Measurements from ENCODE around the gene C9orf152.

C9orf152 gene

DNA sequence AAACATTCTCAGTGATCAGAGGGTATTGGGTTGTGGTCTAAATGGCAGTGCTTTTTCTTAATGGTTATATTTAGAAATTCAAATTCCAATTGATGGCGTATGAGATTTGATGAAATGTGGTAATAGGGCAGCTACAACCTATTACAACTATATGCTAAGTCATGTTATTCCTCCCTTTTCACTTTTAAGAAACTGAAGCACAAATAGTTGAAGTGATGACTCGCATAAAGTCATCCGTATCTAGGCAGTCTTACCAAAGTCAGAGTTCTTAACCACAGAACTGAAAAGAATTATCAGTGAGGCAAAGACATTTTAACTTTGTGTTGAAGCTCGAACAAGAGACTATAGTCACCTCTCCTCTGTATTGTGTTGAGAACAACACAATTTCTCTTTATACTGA, 28.2 kb downstream of the C9orf152 start:
- DNase-seq, result no peak

GRCh38 chr9:110178281-110178680, 29.7 kb downstream of the C9orf152 start:
- no peak for DNase-seq

DNA sequence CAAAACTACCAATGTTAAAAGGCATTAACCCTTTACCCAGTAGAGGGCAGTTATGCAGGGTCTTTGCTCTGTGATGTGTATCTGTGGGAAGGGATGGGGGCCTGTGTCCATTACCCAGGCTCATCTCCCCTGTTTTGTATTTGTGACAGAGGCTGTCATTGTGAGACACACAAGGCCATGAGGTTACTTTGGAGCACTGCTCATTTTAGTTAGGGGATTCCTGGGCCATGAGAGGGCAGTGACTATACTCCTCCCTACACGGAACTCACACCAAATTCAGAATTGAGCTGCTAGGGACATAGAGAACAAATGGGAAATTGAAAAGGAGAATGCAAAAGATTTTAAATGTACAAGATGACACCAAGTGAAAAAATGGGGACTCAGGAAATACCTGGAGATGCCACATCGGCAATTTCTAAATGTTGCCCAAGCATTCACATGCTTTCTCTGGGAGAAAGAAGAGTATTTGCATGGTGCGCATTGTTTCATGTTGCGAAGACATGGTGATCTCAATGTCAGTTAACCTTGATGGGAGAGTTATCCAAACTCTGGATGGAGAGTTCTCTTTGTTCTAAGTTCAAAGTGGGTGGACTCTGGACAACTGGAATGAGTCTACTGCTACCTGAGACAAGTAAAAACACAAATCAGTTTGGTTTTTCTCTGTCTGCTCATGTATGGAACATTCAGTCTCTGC, 32.5 kb downstream of the C9orf152 start:
- no peak for DNase-seq

- DNase-seq, result no peak
Observed at GRCh38 chr9:110173322-110173642, 34.7 kb downstream of the C9orf152 start.

GRCh38 chr9:110170357-110171257, 37.4 kb downstream of the C9orf152 start:
- DNase-seq, result no peak

- no peak for DNase-seq
Observed at GRCh38 chr9:110168486-110168885, 39.5 kb downstream of the C9orf152 start.

GRCh38 chr9:110161940-110162339, 46.0 kb downstream of the C9orf152 start:
- DNase-seq, result no peak

GRCh38 chr9:110160685-110161084, 47.3 kb downstream of the C9orf152 start:
- no peak for DNase-seq

- DNase-seq, result no peak
Observed at GRCh38 chr9:110160123-110160522, 47.8 kb downstream of the C9orf152 start.

DNA sequence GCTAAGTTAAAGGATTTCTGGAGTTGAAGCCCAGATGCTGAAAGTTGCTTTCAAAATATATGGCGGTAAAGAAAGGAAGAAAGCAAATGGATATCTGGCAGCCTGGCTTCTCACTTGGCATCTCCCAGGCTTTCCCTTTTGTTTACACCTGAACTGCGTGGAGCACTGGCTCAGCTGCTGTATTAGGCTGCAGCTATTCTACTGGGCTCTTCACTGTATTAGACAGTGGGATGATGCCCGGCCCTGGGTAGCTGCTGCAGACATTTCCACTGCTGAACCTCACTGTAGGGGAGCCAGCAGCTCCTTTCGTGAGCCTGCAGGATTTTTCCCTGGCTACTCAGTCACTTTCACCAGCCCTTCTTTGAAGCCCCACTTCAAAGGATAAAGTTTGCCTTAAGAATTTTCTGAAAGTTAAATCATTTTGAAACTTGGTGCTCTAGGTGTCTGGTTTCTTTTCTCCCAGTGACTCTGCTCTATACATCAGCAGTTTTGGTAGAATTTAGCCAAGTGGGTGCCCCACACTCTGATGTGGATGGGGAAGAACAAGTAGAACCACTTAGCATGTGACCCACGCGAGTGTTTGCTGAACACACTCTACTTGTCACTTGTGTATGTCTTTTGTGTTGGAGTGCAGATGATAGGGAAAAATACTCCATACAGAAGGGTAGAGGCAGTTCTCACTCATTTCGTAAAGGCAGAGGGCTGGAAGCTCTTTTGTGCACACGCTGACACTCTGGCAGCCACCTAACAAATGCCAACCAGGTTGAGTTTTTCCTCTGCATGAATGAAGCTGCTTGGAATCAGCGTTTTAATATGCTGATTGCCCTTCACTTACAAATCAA, 49.9 kb downstream of the C9orf152 start:
- DNase-seq, result no peak

- DNase-seq, result no peak
Observed at GRCh38 chr9:110156902-110157301, 51.1 kb downstream of the C9orf152 start.

GRCh38 chr9:110156416-110156815, 51.5 kb downstream of the C9orf152 start:
- no peak for DNase-seq

DNA sequence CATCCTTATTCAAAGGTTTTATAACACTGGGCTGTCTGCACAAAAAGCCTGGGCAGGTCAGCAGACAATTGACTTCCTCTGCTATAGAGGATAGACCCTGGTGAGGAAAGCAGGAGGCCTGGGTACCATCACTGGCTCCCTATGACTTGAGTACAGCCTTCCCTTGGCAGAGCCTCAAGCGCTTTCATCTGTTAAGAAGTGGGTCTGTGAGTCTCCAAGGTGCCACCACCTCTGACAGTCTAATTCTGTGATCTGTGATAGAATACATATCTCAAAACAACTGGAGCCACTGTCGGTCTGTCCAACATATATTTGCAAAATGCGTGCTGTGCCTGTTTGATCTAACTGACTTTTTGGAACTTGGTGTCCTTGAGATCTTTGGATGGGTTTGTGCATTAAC, 52.2 kb downstream of the C9orf152 start:
- DNase-seq, result no peak

DNA sequence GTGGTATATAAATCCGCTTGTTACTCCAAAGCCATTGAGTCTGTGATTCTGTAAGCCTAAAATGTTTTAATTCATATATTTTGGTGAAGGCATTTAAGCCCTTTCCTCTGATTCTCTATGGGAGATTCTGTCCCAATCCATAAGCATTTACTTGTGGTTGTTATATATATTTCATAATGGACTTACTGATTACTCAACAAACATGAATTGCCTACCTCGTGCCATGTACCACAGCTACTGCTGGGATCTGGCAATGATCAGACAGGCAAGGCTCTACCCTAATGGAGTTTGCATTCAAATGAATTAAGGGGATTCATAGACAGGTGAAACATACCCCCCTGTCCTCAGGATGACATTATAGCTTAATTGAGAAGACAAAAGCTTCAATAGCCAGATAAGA, 54.5 kb downstream of the C9orf152 start:
- no peak for DNase-seq

DNA sequence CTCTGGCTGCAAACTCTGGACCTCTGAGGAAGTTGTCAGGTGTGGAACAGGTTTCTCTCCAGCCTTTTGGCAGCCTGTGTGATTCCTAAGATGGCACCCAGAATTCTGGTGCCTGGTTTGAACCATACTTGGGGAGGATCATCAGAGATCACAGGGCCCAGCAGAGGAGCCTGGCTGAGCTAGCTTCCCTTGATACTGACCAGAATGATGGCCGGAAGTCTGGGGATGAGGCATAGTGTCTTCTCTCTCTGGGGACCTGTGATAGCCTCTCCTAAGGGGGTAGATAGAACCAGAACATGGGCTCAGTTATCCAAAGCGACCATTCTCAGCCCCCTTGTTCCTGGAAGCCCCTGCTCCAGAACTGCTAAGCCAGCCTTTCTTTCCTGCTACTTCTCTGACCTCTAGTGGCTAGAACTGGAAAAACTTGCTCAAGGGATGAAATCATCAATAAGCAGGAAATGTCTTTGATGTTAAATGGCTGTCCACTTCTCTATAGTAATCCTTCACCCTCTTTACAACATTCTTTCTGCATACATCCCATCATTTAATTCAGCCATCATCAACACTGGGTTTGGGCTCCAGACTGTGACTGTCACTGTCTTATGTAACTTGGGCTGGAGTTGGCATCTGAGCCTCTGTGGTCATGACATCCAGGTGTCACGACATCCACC, 55.1 kb downstream of the C9orf152 start:
- DNase-seq, result peak; percentile 65
